Sigmoid colon (tissue), 7 donors: ENCODE measurements around the gene LHFPL2. TPM values are rescaled to one million over a fixed set of nuclear protein-coding genes. Genes with fewer than 3 reads are reported as not detected.

Source experiments
- DNase-seq: peaks from one replicate; pipeline ENCODE4 v3.0.0-alpha.2; 2019
- H3K27ac ChIP-seq, 4 donors: fragments of 200-600 bp; sonication (generic); one replicate each; pipeline ENCODE4 v1.5.1; 2016 to 2019; ENCODE audit warnings: mild to moderate bottlenecking in 1 of 4
- H3K27me3 ChIP-seq, 3 donors: fragments of 200-600 bp; sonication (generic); one replicate each; pipeline ENCODE4 v1.5.1; 2019; ENCODE audit warnings: mild to moderate bottlenecking in 1 of 3
- H3K36me3 ChIP-seq, 4 donors: fragments of 200-600 bp; sonication (generic); one replicate each; pipeline ENCODE4 v1.5.1; 2016 to 2019
- H3K4me1 ChIP-seq, 4 donors: fragments of 200-600 bp; sonication (generic); one replicate each; pipeline ENCODE4 v1.5.1; 2017 to 2019
- H3K4me3 ChIP-seq, 4 donors: fragments of 200-600 bp; sonication (generic); one replicate each; pipeline ENCODE4 v1.5.1; 2017 to 2019; ENCODE audit warnings: mild to moderate bottlenecking in 2 of 4, moderate library complexity in 1 of 4
- H3K9me3 ChIP-seq, 4 donors: fragments of 200-600 bp in 3 of 4; sonication (generic) in 3 of 4; one replicate each; pipeline versions ENCODE4 v1.5.1 to v1.6.1; 2013 to 2019
- CTCF ChIP-seq, 4 experiments: fragments of 450-650 bp in 3 of 4; fragments of 200-600 bp in 1 of 4; IDR thresholded peaks; one replicate each; pipeline ENCODE4 v1.5.1; 2016 to 2019; ENCODE audit warnings: antibody characterized with exemption in 4 of 4, mild to moderate bottlenecking in 3 of 4, moderate library complexity in 2 of 4
- EP300 ChIP-seq, 4 donors: sonication (generic); formaldehyde crosslinking; IDR thresholded peaks; one replicate each; pipeline ENCODE4 v1.6.1; 2017; ENCODE audit warnings: antibody characterized with exemption in 4 of 4
- POLR2A ChIP-seq, 2 donors: fragments of 450-650 bp; IDR thresholded peaks; one replicate each; pipeline ENCODE4 v1.6.1; 2016; ENCODE audit warnings: antibody characterized with exemption in 2 of 2, mild to moderate bottlenecking in 2 of 2, moderate library complexity in 2 of 2
- POLR2AphosphoS5 ChIP-seq, 4 donors: sonication (generic); formaldehyde crosslinking; IDR thresholded peaks; one replicate each; pipeline ENCODE4 v1.6.1; 2017; ENCODE audit warnings: antibody characterized with exemption in 4 of 4
- WGBS, 2 donors: extraction: QIAGEN DNeasy Blood & Tissue Kit; methylation state at CpG; one replicate each; pipeline ENCODE4 v1.1.7; 2013; 5-methylcytosine and 5-hydroxymethylcytosine counted together
- intact Hi-C: fragments of 100-400 bp; cut with DNase I; formaldehyde crosslinking; loops from one replicate; pipeline ENCODE4 v1.15.1; 2023
- polyA plus RNA-seq, 3 donors: library from polyadenylated mRNA; stranded (reverse); fragments of 200-250 nt; gene quantifications; one replicate each; pipeline ENCODE4 v1.2.3, GENCODE V29; 2013
- total RNA-seq, 4 donors: library from RNA; depleted of rRNA; stranded (reverse); fragments of >200 nt; gene quantifications; one replicate each; pipeline ENCODE4 v1.1.0, GENCODE V29; 2016
- donor health status: healthy with polysubstance abuse.
- donor health status: Bipolar disorder and iron deficiency.
- donor health status: healthy.

Gene LHFPL2
- total and polyA plus RNA-seq, 7 donors, result 10.8 to 34.9 (median 21.4) TPM

- Histone ChIP-seq H3K27me3 (no peaks in the 10 kb centered on the region), H3K36me3 (peaks cover 0 to 18% (median 8%) of the 10 kb centered on the region in 4 donors), H3K4me3 (no peak overlapping the region), H3K4me1 (peaks cover 0 to 71% (median 67%) of the 10 kb centered on the region in 4 donors), H3K27ac (peak overlapping the region in 3 of 4 donors; percentile 48 to 74 (median 64)), H3K9me3 (no peaks in the 10 kb centered on the region)
- peak; percentile 76 for DNase-seq
- 91 to 92% methylated on average over 3 of the region's 3 CpGs for WGBS, 2 donors
- TF ChIP-seq POLR2AphosphoS5 (IDR thresholded peaks at IDR 0.05) (no peak), EP300 (IDR thresholded peaks at IDR 0.05) (no peak), CTCF (IDR thresholded peaks at IDR 0.05) (peak in 3 of 4 experiments; percentile 19 to 41 (median 41)), POLR2A (IDR thresholded peaks at IDR 0.05) (no peak)
- intact Hi-C loops, result no loop called here
Observed at GRCh38 chr5:78627175-78627574, 21.4 kb downstream of the LHFPL2 start.

GRCh38 chr5:78626009-78626571 lies 22.5 kb downstream of the LHFPL2 start:
- no peaks in the 10 kb centered on the region for H3K9me3 ChIP-seq
- no peaks in the 10 kb centered on the region for H3K27me3 ChIP-seq
- H3K4me3 ChIP-seq, result no peak overlapping the region
- TF ChIP-seq POLR2A (IDR thresholded peaks at IDR 0.05), result no peak
- TF ChIP-seq POLR2AphosphoS5 (IDR thresholded peaks at IDR 0.05), result peak in 3 of 4 donors; percentile 44 to 62 (median 62)
- no peak for TF ChIP-seq EP300 (IDR thresholded peaks at IDR 0.05)
- TF ChIP-seq CTCF (IDR thresholded peaks at IDR 0.05), result no peak
- H3K36me3 ChIP-seq, result peaks cover 0 to 7% (median 2%) of the 10 kb centered on the region in 4 donors
- peak overlapping the region; percentile 33 to 74 (median 56) for H3K27ac ChIP-seq
- H3K4me1 ChIP-seq, result peaks cover 0 to 77% (median 74%) of the 10 kb centered on the region in 4 donors
- intact Hi-C loops, result no loop called here
- no peak for DNase-seq
- WGBS, 2 donors, result 82 to 92% methylated on average over 10 of the region's 10 CpGs

GRCh38 chr5:78624992-78625391 lies 23.6 kb downstream of the LHFPL2 start:
- H3K27ac ChIP-seq, result peak overlapping the region in 3 of 4 donors; percentile 48 to 74 (median 64)
- WGBS, 2 donors, result 72 to 86% methylated on average over 4 of the region's 4 CpGs

GRCh38 chr5:78624011-78624541 lies 24.5 kb downstream of the LHFPL2 start:
- peaks cover 0 to 3% (median 0%) of the 10 kb centered on the region in 4 donors for H3K36me3 ChIP-seq
- no peaks in the 10 kb centered on the region for H3K27me3 ChIP-seq
- intact Hi-C loops, result no loop called here
- no peak overlapping the region for H3K4me3 ChIP-seq
- TF ChIP-seq POLR2AphosphoS5 (IDR thresholded peaks at IDR 0.05) (no peak), EP300 (IDR thresholded peaks at IDR 0.05) (no peak), CTCF (IDR thresholded peaks at IDR 0.05) (no peak), POLR2A (IDR thresholded peaks at IDR 0.05) (no peak)
- WGBS, 2 donors, result 70 to 73% methylated on average over 2 of the region's 2 CpGs
- H3K9me3 ChIP-seq, result no peaks in the 10 kb centered on the region
- peaks cover 0 to 69% (median 63%) of the 10 kb centered on the region in 4 donors for H3K4me1 ChIP-seq
- peak overlapping the region in 3 of 4 donors; percentile 48 to 74 (median 64) for H3K27ac ChIP-seq
- DNase-seq, result no peak

More at GRCh38 chr5:78624992-78625391, 23.6 kb downstream of the LHFPL2 start:
- DNase-seq, result no peak
- no peaks in the 10 kb centered on the region for H3K27me3 ChIP-seq
- peaks cover 0 to 77% (median 72%) of the 10 kb centered on the region in 4 donors for H3K4me1 ChIP-seq
- intact Hi-C loops, result no loop called here
- H3K4me3 ChIP-seq, result no peak overlapping the region
- peaks cover 0 to 3% (median 0%) of the 10 kb centered on the region in 4 donors for H3K36me3 ChIP-seq
- no peaks in the 10 kb centered on the region for H3K9me3 ChIP-seq
- TF ChIP-seq CTCF (IDR thresholded peaks at IDR 0.05) (no peak), POLR2A (IDR thresholded peaks at IDR 0.05) (no peak), POLR2AphosphoS5 (IDR thresholded peaks at IDR 0.05) (no peak), EP300 (IDR thresholded peaks at IDR 0.05) (no peak)
